Upper lobe of left lung (tissue), 6 donors: ENCODE data around the gene MLX. TPM values are rescaled to one million over a fixed set of nuclear protein-coding genes. Genes with fewer than 3 reads are reported as not detected.

Source experiments
- ATAC-seq, 2 donors: fragments of 200-7000 bp; cut with Tn5 transposase; one replicate each; pipeline ENCODE4 v1.9.1; 2022; ENCODE audit warnings: mild to moderate bottlenecking in 2 of 2, moderate library complexity in 2 of 2; ENCODE audit not compliant: low FRiP score in 2 of 2
- DNase-seq, 2 donors: peaks; one replicate each; pipeline ENCODE4 v3.0.0-alpha.2; 2019 to 2020
- H3K27ac ChIP-seq, 4 donors: fragments of 200-600 bp; sonication (generic); one replicate each; pipeline ENCODE4 v1.5.1; 2016 to 2019
- H3K27me3 ChIP-seq, 4 donors: fragments of 200-600 bp; sonication (generic); one replicate each; pipeline ENCODE4 v1.5.1; 2017 to 2019
- H3K36me3 ChIP-seq, 4 donors: fragments of 200-600 bp; sonication (generic); one replicate each; pipeline ENCODE4 v1.5.1; 2016 to 2019
- H3K4me1 ChIP-seq, 4 donors: fragments of 200-600 bp; sonication (generic); one replicate each; pipeline ENCODE4 v1.5.1; 2018 to 2019
- H3K4me3 ChIP-seq, 4 donors: fragments of 200-600 bp; sonication (generic); one replicate each; pipeline ENCODE4 v1.5.1; 2017 to 2019; ENCODE audit warnings: mild to moderate bottlenecking in 2 of 4, moderate library complexity in 1 of 4
- H3K9me3 ChIP-seq, 4 donors: fragments of 200-600 bp; sonication (generic); one replicate each; pipeline ENCODE4 v1.5.1; 2018 to 2019
- EP300 ChIP-seq, 4 donors: sonication (generic); formaldehyde crosslinking; IDR thresholded peaks; one replicate each; pipeline ENCODE4 v1.5.1; 2017; ENCODE audit warnings: antibody characterized with exemption in 4 of 4, control low read depth in 2 of 4
- POLR2A ChIP-seq, 4 donors: fragments of 450-650 bp; IDR thresholded peaks; one replicate each; pipeline ENCODE4 v1.5.1; 2016 to 2017; ENCODE audit warnings: antibody characterized with exemption in 4 of 4, mild to moderate bottlenecking in 2 of 4
- POLR2AphosphoS5 ChIP-seq, 2 donors: sonication (generic); formaldehyde crosslinking; IDR thresholded peaks; one replicate each; pipeline ENCODE4 v1.5.1; 2017; ENCODE audit warnings: antibody characterized with exemption in 2 of 2
- WGBS, 2 donors: methylation state at CpG; one replicate each; pipeline ENCODE4 v1.1.5; 2017 to 2018; 5-methylcytosine and 5-hydroxymethylcytosine counted together
- total RNA-seq, 6 donors: library from RNA; depleted of rRNA in 4 of 6; stranded (reverse); fragments of >200 nt in 4 of 6; gene quantifications; one replicate each; pipeline versions ENCODE4 v1.1.0 to v1.2.1, GENCODE V29; 2016 to 2021
- TF ChIP-seq, protein P1 (sequence below), 6 experiments: fragments of 450-650 bp in 4 of 6; fragments of 200-600 bp in 2 of 6; sonication (generic) in 2 of 6; IDR thresholded peaks; one replicate each; pipeline ENCODE4 v1.5.1; 2016 to 2019; ENCODE audit warnings: antibody characterized with exemption in 6 of 6
- donor health status: DM: no; HTN: no; CAD: no; lungs with moderate emphysema.
- donor health status: DM: no; HTN: yes; CAD: no; lungs with severe emphysema.

MLX gene
- total RNA-seq, 6 donors from 2014 or later, result 61.8 to 104 (median 83.5) TPM

DNA sequence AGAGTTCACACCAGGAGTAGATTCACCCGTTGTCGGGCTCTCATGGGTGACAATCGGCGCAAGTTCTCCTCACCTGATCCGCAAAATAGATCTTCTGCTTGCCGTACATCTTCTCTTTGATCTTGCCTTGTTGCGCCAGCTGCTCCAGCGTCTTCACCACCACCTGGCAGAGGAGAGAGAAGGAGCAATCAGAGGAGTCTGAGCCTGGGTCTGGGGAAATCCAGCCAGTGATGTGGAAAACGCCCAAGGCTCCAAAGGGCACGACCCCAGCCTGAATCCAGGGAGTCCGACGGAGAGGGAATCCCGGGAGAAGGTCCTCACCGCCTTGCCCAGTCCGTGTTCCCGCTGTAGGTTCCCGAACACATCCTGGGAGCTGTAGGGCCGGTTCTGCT is 10.2 kb downstream of the MLX start:
- Histone ChIP-seq H3K9me3 (no peaks in the 10 kb centered on the region), H3K27me3 (no peaks in the 10 kb centered on the region), H3K36me3 (peaks cover 31 to 62% (median 47%) of the 10 kb centered on the region in 4 donors), H3K4me3 (peak overlapping the region; percentile 39 to 71 (median 62)), H3K4me1 (peaks cover 16 to 30% (median 19%) of the 10 kb centered on the region in 4 donors), H3K27ac (peak overlapping the region; percentile 85 to 91 (median 88))
- DNase-seq, result no peak
- ATAC-seq, result peak in 1 of 2 donors; percentile 3
- 7% methylated on average over 10 to 18 of the region's 18 CpGs for WGBS, 2 donors
- TF ChIP-seq EP300 (IDR thresholded peaks at IDR 0.05) (no peak), POLR2A (IDR thresholded peaks at IDR 0.05) (no peak), POLR2AphosphoS5 (IDR thresholded peaks at IDR 0.05) (no peak)
- TF ChIP-seq, protein P1, sequence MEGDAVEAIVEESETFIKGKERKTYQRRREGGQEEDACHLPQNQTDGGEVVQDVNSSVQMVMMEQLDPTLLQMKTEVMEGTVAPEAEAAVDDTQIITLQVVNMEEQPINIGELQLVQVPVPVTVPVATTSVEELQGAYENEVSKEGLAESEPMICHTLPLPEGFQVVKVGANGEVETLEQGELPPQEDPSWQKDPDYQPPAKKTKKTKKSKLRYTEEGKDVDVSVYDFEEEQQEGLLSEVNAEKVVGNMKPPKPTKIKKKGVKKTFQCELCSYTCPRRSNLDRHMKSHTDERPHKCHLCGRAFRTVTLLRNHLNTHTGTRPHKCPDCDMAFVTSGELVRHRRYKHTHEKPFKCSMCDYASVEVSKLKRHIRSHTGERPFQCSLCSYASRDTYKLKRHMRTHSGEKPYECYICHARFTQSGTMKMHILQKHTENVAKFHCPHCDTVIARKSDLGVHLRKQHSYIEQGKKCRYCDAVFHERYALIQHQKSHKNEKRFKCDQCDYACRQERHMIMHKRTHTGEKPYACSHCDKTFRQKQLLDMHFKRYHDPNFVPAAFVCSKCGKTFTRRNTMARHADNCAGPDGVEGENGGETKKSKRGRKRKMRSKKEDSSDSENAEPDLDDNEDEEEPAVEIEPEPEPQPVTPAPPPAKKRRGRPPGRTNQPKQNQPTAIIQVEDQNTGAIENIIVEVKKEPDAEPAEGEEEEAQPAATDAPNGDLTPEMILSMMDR (IDR thresholded peaks at IDR 0.05), result no peak

DNA sequence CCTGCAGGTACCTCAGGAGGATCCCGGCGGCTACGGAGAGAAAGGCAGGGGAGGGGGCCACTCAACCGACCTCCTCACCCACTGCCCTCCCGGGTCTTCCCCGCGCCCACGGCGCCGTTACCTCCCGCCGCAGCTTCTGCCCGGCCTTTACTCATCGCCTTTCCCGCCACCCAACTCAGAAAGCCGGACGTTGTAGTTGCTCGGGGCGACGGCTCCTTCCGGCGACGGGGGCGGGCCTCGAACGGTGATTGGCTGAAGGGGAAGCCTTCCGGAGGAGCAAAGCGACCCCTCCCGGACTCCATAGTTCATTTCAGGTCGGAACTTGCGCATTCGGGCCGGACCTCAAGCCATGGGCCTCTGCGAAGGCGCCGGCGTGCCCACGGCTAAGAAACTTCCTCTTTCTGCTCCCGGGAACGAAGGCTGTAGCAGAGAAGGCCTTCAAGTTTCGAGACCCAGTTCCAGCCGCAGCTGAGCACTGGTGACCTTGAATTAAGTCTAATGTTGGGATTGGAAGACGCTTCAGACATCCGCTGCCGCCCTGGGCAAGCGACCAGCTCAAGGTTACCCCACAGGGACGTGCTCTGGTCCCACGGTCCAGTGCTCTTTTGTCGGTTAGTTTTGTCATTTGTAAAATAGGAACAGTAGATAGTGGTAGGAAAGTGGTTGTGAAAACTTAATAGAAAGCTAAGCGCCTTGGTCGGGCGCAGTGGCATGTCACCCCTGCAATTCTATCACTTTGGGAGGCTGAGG is 10.8 kb downstream of the MLX start, which contains the start of gene PSMC3IP:
PSMC3IP (minus strand) TSS at position 198 of the 750 bp plus-strand sequence; CDS start at position 155, 43 bp downstream.
- H3K27ac ChIP-seq, result peak within 1 kb of the TSS; percentile 85 to 91 (median 88)

GRCh38 chr17:42578282-42578869 is 11.5 kb downstream of the MLX start:
- H3K27me3 ChIP-seq, result no peaks in the 10 kb centered on the region
- peak overlapping the region; percentile 27 to 71 (median 62) for H3K4me3 ChIP-seq
- no peaks in the 10 kb centered on the region for H3K9me3 ChIP-seq
- ATAC-seq (peak; percentile 84 to 90), DNase-seq (peak in 1 of 2 donors; percentile 75)
- H3K27ac ChIP-seq, result peak overlapping the region; percentile 85 to 91 (median 88)
- H3K4me1 ChIP-seq, result peaks cover 16 to 23% (median 18%) of the 10 kb centered on the region in 4 donors
- WGBS, 2 donors, result 0 to 1% methylated on average over 19 to 20 of the region's 20 CpGs
- peaks cover 31 to 62% (median 47%) of the 10 kb centered on the region in 4 donors for H3K36me3 ChIP-seq
- TF ChIP-seq POLR2A (IDR thresholded peaks at IDR 0.05) (no peak), EP300 (IDR thresholded peaks at IDR 0.05) (no peak), POLR2AphosphoS5 (IDR thresholded peaks at IDR 0.05) (no peak)
- TF ChIP-seq, protein P1 (IDR thresholded peaks at IDR 0.05), result peak; percentile 48 to 78 (median 68)

More for the DNA sequence above, 10.8 kb downstream of the MLX start, which contains the start of gene PSMC3IP:
- H3K27me3 ChIP-seq, result no peaks in the 10 kb centered on the region
- 1 to 2% methylated on average over 10 to 36 of the region's 52 CpGs for WGBS, 2 donors
- DNase-seq (peak; percentile 95 to 98), ATAC-seq (peak; percentile 97 to 98)
- H3K9me3 ChIP-seq, result no peaks in the 10 kb centered on the region
- peaks cover 31 to 62% (median 47%) of the 10 kb centered on the region in 4 donors for H3K36me3 ChIP-seq
- TF ChIP-seq, protein P1 (IDR thresholded peaks at IDR 0.05), result peak in 5 of 6 experiments; percentile 40 to 69 (median 61)
- TF ChIP-seq POLR2AphosphoS5 (IDR thresholded peaks at IDR 0.05) (peak; percentile 77 to 84), EP300 (IDR thresholded peaks at IDR 0.05) (no peak), POLR2A (IDR thresholded peaks at IDR 0.05) (peak in 1 of 4 donors; percentile 74)
- peaks cover 16 to 24% (median 18%) of the 10 kb centered on the region in 4 donors for H3K4me1 ChIP-seq
- H3K4me3 ChIP-seq, result peak within 1 kb of the TSS; percentile 39 to 71 (median 62)

DNA sequence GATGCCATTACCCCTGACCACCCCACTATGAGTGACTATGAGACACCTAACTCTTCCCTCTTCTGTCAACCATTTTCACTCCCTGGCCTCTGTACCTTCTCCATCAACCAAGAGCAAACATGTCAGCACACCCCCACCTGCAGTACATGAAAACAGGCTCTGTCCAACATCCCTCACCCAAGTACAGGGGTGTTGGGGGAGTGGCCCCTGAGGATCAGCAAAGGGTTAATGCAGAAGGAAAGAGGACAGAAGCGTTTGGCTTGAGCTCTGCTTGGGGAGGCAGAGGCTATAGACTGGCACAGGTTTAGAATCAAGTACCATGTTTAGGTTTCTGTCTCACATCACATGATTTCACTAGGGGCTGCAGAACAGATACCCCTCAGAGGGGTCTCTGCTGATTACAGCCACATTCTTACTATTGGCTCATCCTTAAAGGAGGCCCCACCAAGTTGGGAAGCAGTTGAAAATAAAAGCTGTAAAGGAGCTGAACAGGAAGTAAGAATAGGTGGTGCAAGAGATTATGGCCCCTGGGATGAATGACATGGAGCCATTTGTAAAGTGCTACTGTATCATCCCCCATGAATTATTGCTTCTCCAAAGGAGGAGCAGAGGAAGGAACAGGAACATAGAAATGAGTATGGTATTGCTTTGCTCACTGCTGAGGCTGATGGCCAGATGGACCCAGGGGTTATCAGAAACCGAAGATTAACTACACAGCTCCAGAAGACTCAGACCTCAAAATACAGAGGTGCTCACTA is 13.1 kb downstream of the MLX start:
- Histone ChIP-seq H3K4me3 (no peak overlapping the region), H3K36me3 (peaks cover 32 to 62% (median 48%) of the 10 kb centered on the region in 4 donors), H3K9me3 (no peaks in the 10 kb centered on the region), H3K4me1 (peaks cover 16 to 25% (median 21%) of the 10 kb centered on the region in 4 donors), H3K27me3 (no peaks in the 10 kb centered on the region), H3K27ac (no peak overlapping the region)
- ATAC-seq (no peak), DNase-seq (no peak)
- no peak for TF ChIP-seq POLR2A (IDR thresholded peaks at IDR 0.05)
- TF ChIP-seq, protein P1 (IDR thresholded peaks at IDR 0.05), result no peak
- TF ChIP-seq EP300 (IDR thresholded peaks at IDR 0.05), result no peak
- no peak for TF ChIP-seq POLR2AphosphoS5 (IDR thresholded peaks at IDR 0.05)
- WGBS, 2 donors, result 46 to 52% methylated on average over 2 of the region's 2 CpGs
